ENCODE data around the gene OTOG.

DNA sequence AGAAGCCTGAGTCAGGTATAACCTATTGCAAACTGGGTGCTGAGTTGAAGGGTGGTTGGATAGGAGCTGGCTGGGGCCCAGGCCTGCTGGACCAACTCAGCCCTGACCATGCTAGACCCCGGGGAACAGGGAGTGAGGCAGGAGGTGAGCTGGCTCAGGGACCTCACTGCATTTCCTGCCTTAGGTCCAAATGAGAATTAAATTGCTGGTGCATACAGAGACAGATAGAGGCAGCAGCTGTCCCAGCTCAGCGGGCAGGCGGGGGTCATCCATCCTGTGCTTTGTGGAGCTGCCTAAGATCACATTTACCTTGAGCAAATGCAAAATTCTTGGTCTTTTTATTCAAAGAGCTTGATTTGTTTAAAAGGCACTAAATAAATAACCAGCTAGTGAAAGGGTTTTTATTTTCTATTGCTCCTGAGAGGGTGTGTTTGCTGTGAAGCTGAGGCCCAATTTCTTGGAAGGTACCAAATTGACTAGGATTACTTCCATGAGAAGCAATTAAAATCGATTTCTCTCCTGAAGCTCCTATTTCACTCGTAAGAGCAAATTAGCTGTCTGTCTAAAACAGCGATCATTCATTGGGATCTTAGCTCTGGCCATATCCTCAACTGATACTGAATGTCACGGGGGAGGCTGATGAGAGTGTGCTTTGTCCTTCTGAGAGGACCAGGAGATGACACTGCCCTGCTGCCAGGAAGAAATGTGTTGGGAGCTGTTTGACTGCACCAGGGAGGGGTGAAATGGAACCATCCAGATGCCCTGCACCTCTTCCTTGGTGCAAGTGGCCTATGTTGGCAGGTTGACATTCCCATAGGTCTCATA, 27.8 kb upstream of the OTOG start:
- TF ChIP-seq, protein P1, sequence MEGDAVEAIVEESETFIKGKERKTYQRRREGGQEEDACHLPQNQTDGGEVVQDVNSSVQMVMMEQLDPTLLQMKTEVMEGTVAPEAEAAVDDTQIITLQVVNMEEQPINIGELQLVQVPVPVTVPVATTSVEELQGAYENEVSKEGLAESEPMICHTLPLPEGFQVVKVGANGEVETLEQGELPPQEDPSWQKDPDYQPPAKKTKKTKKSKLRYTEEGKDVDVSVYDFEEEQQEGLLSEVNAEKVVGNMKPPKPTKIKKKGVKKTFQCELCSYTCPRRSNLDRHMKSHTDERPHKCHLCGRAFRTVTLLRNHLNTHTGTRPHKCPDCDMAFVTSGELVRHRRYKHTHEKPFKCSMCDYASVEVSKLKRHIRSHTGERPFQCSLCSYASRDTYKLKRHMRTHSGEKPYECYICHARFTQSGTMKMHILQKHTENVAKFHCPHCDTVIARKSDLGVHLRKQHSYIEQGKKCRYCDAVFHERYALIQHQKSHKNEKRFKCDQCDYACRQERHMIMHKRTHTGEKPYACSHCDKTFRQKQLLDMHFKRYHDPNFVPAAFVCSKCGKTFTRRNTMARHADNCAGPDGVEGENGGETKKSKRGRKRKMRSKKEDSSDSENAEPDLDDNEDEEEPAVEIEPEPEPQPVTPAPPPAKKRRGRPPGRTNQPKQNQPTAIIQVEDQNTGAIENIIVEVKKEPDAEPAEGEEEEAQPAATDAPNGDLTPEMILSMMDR (IDR thresholded peaks at IDR 0.05) = no peak
- no peak for TF ChIP-seq POLR2AphosphoS5 (IDR thresholded peaks at IDR 0.05; ENCODE audit: insufficient read depth in 1 of 2, low read depth in 1 of 2)
- no peak for TF ChIP-seq POLR2A (IDR thresholded peaks at IDR 0.05)

Measured in vagina (tissue), 2 donors.